Fibroblast of skin of back (primary cell): Measurements from ENCODE around the gene INTS7. TPM values are rescaled to one million over a fixed set of nuclear protein-coding genes. Genes with fewer than 3 reads are reported as not detected.
A peak's percentile ranks its signal among the peaks of the same experiment; 100 is the strongest.

Source experiments
- DNase-seq: peaks from one replicate; pipeline ENCODE4 v3.0.0-alpha.2; 2013
- polyA plus RNA-seq, 2 experiments: library from polyadenylated mRNA; unstranded; fragments of 120-200 nt; gene quantifications; one replicate each; pipeline ENCODE4 v1.2.1, GENCODE V29; 2013; ENCODE audit not compliant: insufficient read length in 2 of 2

INTS7 gene, protein sequence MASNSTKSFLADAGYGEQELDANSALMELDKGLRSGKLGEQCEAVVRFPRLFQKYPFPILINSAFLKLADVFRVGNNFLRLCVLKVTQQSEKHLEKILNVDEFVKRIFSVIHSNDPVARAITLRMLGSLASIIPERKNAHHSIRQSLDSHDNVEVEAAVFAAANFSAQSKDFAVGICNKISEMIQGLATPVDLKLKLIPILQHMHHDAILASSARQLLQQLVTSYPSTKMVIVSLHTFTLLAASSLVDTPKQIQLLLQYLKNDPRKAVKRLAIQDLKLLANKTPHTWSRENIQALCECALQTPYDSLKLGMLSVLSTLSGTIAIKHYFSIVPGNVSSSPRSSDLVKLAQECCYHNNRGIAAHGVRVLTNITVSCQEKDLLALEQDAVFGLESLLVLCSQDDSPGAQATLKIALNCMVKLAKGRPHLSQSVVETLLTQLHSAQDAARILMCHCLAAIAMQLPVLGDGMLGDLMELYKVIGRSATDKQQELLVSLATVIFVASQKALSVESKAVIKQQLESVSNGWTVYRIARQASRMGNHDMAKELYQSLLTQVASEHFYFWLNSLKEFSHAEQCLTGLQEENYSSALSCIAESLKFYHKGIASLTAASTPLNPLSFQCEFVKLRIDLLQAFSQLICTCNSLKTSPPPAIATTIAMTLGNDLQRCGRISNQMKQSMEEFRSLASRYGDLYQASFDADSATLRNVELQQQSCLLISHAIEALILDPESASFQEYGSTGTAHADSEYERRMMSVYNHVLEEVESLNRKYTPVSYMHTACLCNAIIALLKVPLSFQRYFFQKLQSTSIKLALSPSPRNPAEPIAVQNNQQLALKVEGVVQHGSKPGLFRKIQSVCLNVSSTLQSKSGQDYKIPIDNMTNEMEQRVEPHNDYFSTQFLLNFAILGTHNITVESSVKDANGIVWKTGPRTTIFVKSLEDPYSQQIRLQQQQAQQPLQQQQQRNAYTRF
- 18.0 TPM for polyA plus RNA-seq (2013, experiment 1 of 2; ENCODE audit: insufficient read length)
- polyA plus RNA-seq (2013, experiment 2 of 2; ENCODE audit: insufficient read length): 11.3 TPM

DNA sequence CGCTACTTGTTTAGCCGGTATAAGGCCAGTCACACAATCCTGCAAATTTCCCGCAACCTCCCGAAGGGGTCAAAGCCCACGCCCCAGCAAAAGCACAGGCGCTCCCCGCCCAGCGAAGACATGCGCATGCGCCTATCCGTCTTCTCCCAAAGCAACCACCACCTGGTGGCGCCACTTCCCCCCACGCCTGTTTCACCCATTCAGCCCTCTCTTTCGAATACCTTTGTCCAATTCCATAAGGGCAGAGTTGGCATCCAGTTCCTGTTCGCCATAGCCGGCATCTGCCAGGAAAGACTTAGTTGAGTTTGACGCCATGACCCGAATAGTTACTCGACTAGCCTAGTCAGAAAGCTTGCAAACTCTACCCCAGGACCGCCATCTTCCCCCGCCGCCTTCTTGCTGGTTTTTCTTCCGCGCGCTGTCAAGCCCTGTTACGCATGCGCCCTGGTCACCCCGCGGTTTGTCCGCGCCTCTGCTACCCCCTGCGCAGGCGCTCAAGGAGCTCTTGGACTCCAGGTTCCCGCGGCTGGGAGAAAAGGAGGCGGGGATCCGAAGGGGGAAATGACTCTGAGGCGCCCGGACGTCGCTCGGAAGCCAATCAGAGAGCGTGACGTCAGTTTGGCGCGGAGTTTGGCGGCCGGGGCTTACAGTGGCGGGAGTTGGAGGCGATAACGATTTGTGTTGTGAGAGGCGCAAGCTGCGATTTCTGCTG is at the start of gene INTS7, which contains the start of gene DTL:
Gene INTS7 (minus strand): TSS at position 435 of the 712 bp plus-strand sequence. CDS start 120 bp downstream, at position 315.
Gene DTL (plus strand): TSS at position 626 of the 712 bp plus-strand sequence. CDS start 143 bp downstream, outside the sequence.
- peak; percentile 99 for DNase-seq

DNA sequence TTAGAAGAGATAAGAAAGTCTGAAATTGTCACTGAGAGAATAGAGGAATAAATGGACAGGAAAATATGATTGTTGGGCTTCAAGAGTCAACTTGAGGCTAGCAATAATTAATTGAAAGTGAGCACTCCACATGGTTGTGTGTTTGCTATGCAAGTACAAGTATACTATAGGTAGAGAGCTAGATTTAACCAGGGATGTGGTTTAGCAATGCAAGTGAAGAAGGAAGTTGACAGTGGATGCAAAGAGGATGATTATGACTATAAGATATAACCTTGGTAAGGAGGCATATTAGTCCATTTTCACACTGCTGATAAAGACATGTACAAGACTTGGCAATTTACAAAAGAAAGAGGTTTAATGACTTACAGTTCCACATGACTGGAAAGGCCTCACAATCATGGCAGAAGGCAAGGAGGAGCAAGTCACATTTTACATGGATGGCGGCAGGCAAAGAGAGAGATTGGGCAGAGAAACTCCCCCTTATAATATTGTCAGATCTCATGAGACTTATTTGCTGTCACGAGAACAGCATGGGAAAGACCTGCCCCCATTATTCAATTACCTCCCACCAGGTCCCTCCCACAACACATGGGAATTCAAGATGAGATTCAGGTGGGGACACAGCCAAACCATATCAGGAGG is 47.5 kb upstream of the INTS7 start:
- no peak for DNase-seq

DNA sequence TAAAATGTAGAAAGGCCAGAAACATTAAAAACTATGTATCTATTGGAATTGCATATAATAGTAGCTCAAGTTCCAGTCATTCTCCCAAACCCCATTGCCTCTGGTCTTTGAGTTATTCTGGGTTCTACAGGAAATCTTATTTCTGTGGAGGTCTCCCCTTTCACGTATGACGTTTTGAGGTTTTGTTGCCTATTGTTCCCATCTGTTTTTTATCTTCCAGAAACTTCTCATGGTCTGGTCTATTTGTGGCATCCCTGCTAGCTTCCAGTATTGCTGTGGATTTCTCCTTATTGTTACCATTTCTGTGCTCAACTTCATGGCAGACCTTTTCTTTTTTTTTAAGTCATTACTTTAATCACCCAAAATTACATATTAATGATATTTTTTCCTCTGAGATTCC is 43.5 kb upstream of the INTS7 start:
- DNase-seq: no peak

DNA sequence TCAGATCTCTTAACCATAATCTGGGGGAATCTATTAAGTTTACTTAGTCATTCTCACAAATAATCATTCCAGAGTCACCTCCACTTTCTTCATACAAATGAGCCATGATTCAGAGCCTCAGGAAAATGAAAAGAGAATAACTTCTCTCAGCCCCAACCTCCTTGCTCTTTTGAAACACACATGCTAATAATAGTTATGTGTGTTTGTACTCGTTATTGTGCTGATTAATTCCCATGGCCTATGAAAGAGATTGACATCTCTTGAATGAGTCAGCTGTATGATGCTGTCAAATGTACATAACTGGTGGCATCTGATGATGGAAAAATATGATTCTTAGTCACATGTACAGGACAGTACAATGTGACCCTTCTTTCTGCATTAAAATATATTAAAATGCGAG is 41.7 kb upstream of the INTS7 start:
- DNase-seq: no peak

DNA sequence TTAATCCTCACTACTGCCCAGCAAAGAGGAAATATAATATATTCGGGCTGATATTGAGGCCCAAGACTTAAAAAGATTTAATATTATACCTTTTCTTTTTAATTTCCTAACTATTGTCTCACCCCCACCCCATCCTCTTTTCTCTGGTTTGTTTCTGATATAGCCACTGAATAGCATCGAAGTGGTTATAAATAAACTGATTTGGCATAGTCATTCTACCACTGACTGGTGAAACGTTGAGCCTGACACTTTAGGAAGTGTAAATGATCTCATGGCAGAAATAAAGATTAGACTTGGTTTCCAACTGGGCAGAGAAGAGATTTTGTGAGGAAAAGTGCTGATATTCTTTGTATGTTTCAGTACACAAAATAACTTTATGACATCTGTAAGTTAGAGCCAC is 39.5 kb upstream of the INTS7 start:
- DNase-seq: no peak

DNA sequence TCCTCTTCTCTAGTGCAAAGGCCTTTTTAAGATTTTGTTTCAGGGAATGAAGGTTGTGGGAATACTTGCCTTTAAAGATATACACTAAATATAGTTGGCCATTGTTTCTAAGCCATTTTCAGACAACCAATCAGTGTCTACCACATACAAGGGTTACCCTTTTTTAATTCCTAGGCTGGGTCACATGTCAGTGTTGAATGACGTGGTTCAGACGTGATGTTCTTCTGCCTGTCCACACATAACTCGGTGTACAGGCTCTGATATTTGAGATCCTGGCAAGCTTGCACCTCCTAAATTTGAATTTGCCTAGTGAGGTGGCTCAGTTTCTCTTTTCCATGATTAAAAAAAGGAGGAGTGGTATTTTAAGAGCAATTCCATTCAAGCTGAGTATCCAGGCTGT is 39.0 kb upstream of the INTS7 start:
- DNase-seq: no peak

DNA sequence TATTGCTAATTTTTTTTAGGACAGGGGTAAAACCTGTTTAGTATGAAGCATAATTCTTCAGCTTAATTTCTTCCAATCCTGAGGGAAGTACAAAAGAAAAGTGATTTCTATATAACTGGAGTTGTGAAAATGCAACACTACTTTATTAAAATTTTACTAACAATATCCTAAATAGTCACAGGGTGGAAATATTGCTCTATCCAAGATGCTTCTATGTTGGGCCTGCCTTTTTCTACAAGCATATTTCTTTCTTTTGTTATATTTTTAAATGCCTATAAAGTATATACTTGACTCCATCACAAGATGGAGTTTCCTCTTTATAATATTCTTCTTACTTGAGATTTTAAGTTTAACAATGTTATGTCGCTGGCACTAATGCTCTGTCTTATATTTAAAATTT is 38.1 kb upstream of the INTS7 start:
- DNase-seq: no peak

DNA sequence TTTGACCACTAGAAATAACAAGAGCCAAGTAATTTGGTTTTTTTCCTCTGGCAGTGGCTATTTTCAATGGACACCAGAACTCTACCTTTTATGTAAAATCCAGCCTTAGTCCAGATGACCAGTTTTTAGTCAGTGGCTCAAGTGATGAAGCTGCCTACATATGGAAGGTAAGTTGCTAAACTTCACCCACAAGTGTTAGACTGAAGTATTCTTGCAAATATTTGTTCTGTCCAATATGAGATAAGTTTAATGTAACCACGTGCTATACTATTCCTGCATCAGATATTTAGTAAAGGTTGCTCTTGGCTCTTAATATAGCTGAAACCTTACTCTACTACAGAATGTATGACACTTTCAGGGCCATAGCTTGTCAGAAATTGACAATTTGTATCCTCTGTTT is 36.7 kb upstream of the INTS7 start:
- no peak for DNase-seq

DNA sequence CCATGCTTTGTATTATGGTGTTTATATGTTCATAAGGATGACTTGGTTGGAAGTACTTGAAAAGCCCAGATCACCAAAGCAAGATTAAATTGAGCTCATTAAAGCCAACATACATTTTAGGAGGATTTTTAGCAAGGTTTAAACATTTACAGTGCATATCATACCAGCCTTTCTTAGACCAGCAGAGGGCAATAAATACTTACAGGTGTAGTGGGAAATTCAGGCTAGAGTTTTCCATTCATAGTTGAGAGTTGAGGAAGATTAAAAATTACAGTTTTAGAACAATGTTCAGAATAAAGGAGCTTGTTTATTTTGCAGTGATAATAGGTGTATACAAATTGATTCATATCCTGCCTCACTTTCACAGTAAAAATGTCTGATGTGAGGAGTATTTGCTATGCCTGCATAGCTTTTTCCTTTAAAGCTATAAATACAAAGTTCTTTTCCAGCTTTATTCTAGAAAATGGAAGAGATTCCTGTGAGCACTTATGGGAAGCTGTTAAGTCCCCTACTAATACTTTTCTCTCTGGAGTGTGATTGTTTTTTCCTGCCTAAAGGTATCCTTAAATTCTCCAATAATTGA is 35.5 kb upstream of the INTS7 start:
- DNase-seq: peak; percentile 49

DNA sequence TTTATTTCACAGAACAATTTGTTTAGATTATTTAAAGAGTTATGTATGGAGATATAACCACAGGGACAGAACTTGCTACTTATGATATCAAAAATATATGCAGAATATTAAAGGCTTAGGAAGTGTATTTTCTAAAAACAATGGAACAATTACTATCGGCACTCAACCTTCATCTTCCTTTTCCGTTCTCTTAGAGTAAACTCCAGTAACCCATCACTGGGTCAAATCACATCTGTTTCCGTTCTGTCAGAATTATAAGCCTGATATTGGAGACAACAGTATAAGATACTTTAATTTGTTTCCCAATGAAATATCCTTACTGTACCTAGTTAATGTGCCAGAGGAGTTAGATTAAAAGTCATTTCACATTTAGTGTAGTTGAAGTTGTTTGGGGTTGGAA is 32.4 kb upstream of the INTS7 start:
- no peak for DNase-seq

DNA sequence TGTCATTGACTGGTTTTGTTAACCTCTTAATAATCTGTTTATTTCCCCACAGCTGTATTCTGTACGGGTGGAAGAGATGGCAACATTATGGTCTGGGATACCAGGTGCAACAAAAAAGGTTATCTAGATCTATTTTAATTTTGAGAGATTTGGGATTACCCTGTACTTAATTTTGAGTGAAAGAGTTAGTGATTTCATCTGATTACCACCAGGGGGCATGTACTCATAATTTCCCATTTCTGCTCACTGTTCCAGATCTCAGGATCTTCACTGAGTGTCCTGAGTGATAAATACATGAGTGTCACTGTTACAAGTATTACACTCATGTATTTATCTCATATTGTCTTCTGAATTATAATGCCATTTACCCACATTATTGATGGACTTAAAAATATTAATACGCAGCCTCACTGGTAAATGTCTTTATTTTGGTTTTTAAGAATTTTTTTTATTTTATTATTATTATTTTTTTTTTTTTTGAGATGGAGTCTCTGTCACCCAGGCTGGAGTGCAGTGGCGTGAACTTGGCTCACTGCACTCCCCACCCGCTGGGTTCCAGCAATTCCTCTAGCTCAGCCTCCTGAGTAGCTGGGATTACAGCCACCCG is 27.6 kb upstream of the INTS7 start:
- peak; percentile 48 for DNase-seq

DNA sequence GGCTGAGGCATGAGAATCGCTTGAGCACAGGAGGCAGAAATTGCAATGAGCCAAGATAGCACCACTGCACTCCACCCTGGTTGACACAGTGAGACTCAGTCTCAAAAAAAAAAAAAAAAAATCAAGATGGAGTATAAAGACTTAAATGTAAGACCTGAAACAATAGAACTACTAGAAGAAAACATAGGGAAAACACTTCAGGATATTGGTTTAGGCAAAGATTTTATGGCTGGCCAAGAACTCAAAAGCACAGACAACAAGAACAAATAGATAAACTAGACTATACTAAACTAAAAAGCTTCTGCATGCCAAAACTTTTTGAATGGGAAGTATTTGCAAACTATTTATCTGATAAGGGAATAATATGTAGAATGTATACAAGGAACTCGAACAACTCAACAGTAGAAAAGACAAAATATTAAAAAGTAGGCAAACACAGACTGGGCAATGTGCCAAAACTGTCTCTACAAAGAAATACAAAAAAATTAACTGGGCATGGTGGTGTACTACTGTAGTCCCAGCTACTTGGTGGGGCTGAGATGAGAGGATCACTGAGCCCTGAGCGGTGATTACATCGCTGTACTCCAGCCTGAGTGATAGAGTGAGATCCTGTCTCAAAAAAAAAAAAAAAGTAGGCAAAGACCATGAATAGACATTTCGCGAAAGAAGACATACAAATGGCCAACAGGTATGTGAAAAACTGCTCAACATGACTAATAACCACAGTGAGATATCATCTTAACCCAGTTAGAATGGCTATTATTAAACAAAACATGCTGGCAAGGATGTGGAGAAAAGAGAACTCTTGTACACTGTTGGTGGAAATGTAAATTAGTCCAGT is 25.5 kb upstream of the INTS7 start:
- no peak for DNase-seq

DNA sequence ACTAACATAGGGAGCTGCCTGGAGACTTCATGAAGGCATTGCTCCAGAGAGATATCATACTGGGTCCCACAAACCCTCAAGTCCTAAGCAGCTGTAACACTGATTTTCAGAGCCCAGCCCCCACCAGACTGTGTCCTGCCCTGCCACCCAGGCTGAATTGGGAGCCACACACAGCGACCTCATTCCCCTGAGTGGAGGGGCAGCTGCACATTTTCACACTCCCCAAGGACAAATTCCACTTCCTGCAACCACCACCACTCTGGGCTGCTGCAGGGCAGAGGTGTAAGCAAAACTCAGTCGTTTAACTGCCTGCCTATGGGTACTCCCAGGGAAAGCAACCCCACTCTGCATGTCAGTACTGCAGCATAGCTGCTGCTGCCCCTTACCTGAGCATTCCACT is 20.0 kb upstream of the INTS7 start:
- no peak for DNase-seq

DNA sequence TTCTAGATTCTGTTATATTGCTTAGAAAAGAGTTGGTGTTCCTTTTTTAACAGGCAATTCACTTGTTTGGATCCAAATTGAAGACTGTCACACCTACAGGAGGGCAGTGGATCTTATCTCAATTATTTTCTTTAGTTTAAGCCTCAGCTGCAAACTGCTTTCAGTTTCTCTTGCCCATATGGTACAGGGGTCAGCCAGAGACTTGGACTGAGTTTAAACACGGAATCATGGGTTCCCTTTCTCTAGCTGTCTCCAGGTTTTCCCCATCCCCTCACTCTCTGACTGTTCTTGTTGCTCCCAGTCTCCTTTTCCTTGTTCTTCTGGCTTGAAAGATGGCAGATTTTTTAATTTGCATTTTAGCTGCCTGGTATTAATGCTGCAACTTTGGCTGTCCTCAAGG is 18.6 kb upstream of the INTS7 start:
- no peak for DNase-seq

DNA sequence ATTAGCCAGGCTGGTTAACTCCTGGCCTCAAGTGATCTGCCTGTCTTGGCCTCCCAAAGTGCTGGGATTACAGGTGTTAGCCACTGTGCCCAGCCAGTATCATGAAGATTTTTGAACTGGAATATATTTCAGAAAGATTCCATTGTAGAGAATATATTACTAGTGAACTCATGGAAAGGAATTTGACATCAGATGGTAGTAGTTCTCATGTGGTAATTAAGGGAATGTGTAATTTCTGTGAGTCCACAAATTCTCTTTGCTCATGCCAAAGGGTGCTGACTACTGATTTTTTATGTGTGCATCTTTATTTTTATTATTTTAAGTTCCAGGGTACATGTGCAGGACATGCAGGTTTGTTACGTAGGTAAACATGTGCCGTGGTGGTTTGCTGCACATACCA is 10.6 kb upstream of the INTS7 start:
- DNase-seq: no peak

DNA sequence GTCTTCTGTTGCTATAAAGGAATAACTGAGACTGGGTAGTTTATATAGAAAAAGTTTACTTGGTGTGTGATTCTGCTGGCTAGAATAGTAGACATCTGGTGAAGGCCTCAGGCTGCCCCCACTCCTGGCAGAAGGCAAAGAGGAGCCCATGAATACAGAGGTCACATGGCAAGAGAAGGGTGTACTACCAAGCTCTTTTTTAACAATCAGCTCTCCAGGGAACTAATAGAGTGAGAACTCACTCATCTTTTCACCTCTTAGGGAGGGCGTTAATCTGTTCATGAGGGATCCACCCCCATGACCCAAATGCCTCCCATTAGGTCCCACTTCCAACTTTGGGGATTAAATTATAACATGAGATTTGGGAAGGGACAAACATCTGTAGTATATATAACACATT is 9.5 kb upstream of the INTS7 start:
- DNase-seq: no peak

DNA sequence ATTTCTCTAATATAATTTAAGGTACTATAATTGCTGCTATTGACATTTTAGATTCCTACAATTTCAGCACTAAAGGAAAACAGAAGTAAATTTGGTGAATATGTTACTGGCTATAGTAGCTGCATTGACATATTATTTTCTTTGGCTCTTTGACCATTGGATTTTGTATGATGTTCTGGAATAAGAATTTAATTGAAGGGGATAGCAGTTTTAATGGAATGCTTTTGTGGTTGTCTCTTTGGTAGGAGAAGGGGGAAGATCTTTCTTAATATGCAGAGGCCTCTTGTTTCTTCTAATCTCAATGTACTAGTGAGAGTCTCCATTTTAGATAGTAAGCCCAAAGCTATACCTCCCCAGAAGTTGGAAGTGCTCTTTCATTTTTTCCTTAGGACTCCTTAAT is 7.1 kb upstream of the INTS7 start:
- DNase-seq: peak; percentile 60

DNA sequence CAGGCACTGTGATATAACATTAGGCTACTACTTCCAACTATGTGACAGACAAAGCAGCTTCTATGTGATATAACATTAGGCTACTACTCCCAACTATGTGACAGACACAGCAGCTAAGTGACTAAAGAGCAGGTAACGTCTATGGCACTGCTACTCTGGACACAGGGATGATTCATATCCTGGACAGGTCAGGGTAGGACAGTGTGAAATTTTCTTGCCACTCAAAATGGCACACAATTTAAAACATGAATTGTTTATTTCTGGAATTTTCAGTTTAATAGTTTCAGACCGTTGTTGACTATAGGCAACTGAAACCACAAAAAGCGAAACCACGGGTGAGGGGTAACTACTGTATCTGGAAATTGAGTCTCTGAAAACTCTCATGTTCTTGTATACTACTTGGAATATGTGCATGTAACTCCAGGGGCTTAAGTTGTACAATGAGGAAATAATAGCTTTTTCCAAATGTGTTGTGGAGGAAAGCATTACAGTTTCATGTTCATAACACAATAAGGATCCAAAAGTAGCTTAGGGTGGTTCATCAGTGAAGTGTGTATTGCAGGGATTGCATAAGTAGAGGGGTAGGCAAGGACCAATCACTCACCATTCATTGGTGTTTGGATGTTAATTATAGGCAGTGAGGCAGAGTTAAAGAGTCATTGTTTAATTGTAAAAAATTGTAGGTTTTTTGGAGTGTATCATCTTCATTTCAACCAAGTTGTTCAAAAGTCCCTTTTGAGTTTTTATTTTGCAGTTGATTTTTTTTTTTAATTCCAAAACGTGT is 5.5 kb upstream of the INTS7 start:
- DNase-seq: no peak

DNA sequence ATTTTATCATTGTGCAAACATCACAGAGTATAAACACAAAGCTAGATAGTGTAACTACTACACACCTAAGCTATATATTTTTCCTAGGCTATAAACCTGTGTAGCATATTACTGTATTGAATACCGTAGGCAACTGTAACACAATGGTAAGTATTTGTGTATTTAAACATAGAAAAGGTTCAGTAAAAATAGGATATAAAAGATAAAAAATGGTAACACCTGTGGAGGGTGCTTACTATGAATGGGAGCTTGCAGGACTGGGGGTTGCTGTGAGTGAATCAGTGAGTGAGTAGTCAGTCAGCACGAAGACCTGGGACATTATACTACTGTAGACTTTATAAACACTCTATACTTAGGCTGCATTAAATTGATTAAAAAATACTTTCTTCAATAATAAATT is 4.3 kb upstream of the INTS7 start:
- no peak for DNase-seq

DNA sequence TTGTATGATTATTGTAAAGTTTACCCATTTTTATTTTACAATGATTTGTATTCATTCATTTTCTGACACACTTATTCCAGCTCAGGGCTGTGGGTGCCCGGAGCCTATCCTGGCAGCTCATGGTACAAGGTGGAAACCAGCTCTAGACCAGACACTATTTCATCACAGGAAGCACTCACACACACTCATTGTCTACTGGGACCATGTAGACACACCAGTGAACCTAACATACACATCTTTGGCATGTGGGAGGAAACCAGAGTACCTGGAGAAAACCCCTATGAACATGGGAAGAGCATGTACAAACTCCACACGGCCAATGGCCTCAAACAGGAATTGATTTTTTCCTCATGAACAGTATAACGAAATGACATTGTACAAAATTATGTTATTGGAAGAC is 2.5 kb upstream of the INTS7 start:
- DNase-seq: no peak
